GM18861 (cell line): Measurements from ENCODE around the gene SCLY.
"Not testable (repeated sequence)": the region's sequence is repeated elsewhere in the genome, so short reads cannot be mapped to it uniquely, and the experiment has no call there.

ENCODE experiments used
- ATAC-seq: cut with Tn5 transposase; IDR thresholded peaks from one replicate; pipeline ENCODE4 v1.9.1; 2021; ENCODE audit not compliant: unreplicated experiment

SCLY gene

GRCh38 chr2:238060542-238061314 lies at the start of gene SCLY:
Gene SCLY, plus strand, starts transcription at chr2:238061001. Its CDS starts 54 bp downstream, at chr2:238061055.
- peak; percentile 87 for ATAC-seq

- ATAC-seq = no peak
Measured at GRCh38 chr2:238013806-238014205, 47.0 kb upstream of the SCLY start.

- no peak for ATAC-seq
Measured at GRCh38 chr2:238015705-238016104, 45.1 kb upstream of the SCLY start.

- peak; percentile 56 for ATAC-seq
Measured at GRCh38 chr2:238016526-238016925, 44.3 kb upstream of the SCLY start.

GRCh38 chr2:238019962-238020361 lies 40.8 kb upstream of the SCLY start:
- ATAC-seq = no peak

GRCh38 chr2:238020816-238021215 lies 40.0 kb upstream of the SCLY start:
- ATAC-seq = no peak

- ATAC-seq = no peak
Measured at GRCh38 chr2:238021327-238021726, 39.5 kb upstream of the SCLY start.

GRCh38 chr2:238022594-238023157 lies 38.1 kb upstream of the SCLY start:
- no peak for ATAC-seq

- no peak for ATAC-seq
Measured at GRCh38 chr2:238023608-238024007, 37.2 kb upstream of the SCLY start.

GRCh38 chr2:238024986-238025385 lies 35.8 kb upstream of the SCLY start:
- no peak for ATAC-seq

GRCh38 chr2:238025741-238026360 lies 35.0 kb upstream of the SCLY start:
- ATAC-seq = no peak

GRCh38 chr2:238027058-238027457 lies 33.7 kb upstream of the SCLY start:
- ATAC-seq = no peak

- ATAC-seq = no peak
Measured at GRCh38 chr2:238027591-238028415, 33.0 kb upstream of the SCLY start.

- no peak for ATAC-seq
Measured at GRCh38 chr2:238029853-238030252, 30.9 kb upstream of the SCLY start.

- ATAC-seq = no peak
Measured at GRCh38 chr2:238030422-238031155, 30.2 kb upstream of the SCLY start.

GRCh38 chr2:238031751-238032150 lies 29.1 kb upstream of the SCLY start:
- ATAC-seq = no peak

- ATAC-seq = no peak
Measured at GRCh38 chr2:238032755-238033337, 28.0 kb upstream of the SCLY start.

- ATAC-seq = not testable (repeated sequence)
Measured at GRCh38 chr2:238033991-238034390, 26.8 kb upstream of the SCLY start.

- ATAC-seq = no peak
Measured at GRCh38 chr2:238038203-238038602, 22.6 kb upstream of the SCLY start.

- no peak for ATAC-seq
Measured at GRCh38 chr2:238039151-238039550, 21.6 kb upstream of the SCLY start.
